ENCODE data around the gene DYNLL2.
"Not testable (repeated sequence)": the region's sequence is repeated elsewhere in the genome, so short reads cannot be mapped to it uniquely, and the experiment has no call there.

DNA sequence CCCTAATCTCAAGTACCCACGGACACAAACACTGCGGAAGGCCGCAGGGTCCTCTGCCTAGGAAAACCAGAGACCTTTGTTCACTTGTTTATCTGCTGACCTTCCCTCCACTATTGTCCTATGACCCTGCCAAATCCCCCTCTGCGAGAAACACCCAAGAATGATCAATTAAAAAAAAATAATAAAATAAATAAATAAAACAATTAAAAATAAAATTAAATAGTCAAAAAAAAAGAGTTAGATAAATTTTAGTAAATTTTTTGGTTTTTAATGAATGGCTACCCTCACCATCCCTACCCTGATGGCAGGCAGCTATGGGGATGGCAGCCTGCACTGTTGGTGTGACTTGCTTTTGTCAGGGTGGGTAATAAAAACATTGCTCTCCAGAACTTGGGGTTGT lies 60.1 kb downstream of the DYNLL2 start:
- TF ChIP-seq SMC3 (IDR thresholded peaks at IDR 0.05); NFE2L2 (conservative IDR thresholded peaks at IDR 0.05; ENCODE audit: low read length): not testable (repeated sequence)
